Neural cell (in vitro differentiated cells): ENCODE data around the gene RGS6. TPM values are rescaled to one million over a fixed set of nuclear protein-coding genes. Genes with fewer than 3 reads are reported as not detected.

Experiments used
- H2AFZ ChIP-seq: fragments of 200-600, 300-800 bp; sonication (generic), shearing (Covaris generic); 2 replicates; pipeline ENCODE4 v1.6.0; 2014; ENCODE audit warnings: low read depth, mild to moderate bottlenecking, antibody characterized with exemption, low read length, moderate library complexity
- H3F3A ChIP-seq: fragments of 200-600 bp; shearing (Covaris generic); 2 replicates; pipeline ENCODE4 v1.6.1; 2016; ENCODE audit warnings: mild to moderate bottlenecking, moderate library complexity, mixed read lengths, antibody characterized with exemption, low read length; ENCODE audit not compliant: insufficient read depth, poor library complexity, severe bottlenecking
- H3K27ac ChIP-seq: fragments of 200-600, 300-800 bp; sonication (generic), shearing (Covaris generic); 2 replicates; pipeline ENCODE4 v1.5.1; 2014; ENCODE audit warnings: mild to moderate bottlenecking, low read length, moderate library complexity
- H3K27me3 ChIP-seq: fragments of 300-800, 200-600 bp; sonication (generic), shearing (Covaris generic); 2 replicates; pipeline ENCODE4 v1.6.0; 2014; ENCODE audit warnings: mild to moderate bottlenecking, low read depth, low read length, moderate library complexity; ENCODE audit not compliant: insufficient read depth
- H3K36me3 ChIP-seq: fragments of 300-800, 200-600 bp; sonication (generic), shearing (Covaris generic); 2 replicates; pipeline ENCODE4 v1.5.1; 2014; ENCODE audit warnings: mild to moderate bottlenecking, antibody characterized with exemption, low read length, moderate library complexity; ENCODE audit not compliant: insufficient read depth
- H3K4me2 ChIP-seq: fragments of 300-800, 200-600 bp; sonication (generic), shearing (Covaris generic); 2 replicates; pipeline ENCODE4 v1.6.0; 2014; ENCODE audit warnings: mild to moderate bottlenecking, low read length
- H3K4me3 ChIP-seq: fragments of 300-800, 200-600 bp; sonication (generic), shearing (Covaris generic); 2 replicates; pipeline ENCODE4 v1.5.1; 2014; ENCODE audit warnings: mild to moderate bottlenecking, low read length, moderate library complexity
- H3K79me2 ChIP-seq: fragments of 200-600 bp; shearing (Covaris generic); replicated peaks from 2 replicates; pipeline ENCODE4 v1.6.0; 2014; ENCODE audit warnings: mild to moderate bottlenecking, low read length, moderate library complexity; ENCODE audit not compliant: insufficient read depth
- H3K9ac ChIP-seq: fragments of 300-800, 200-600 bp; sonication (generic), shearing (Covaris generic); 2 replicates; pipeline ENCODE4 v1.6.1; 2016; ENCODE audit warnings: mild to moderate bottlenecking, low read length, mixed read lengths
- H3K9me2 ChIP-seq: fragments of 200-600 bp; shearing (Covaris generic); 2 replicates; pipeline ENCODE4 v1.6.1; 2016; ENCODE audit warnings: mild to moderate bottlenecking, low read length, mixed read lengths; ENCODE audit not compliant: insufficient read depth
- H3K9me3 ChIP-seq: fragments of 200-600, 300-800 bp; sonication (generic), shearing (Covaris generic); 2 replicates; pipeline ENCODE4 v1.6.1; 2016; ENCODE audit warnings: mild to moderate bottlenecking, mixed run types, low read length, moderate library complexity, mixed read lengths
- H4K20me1 ChIP-seq: fragments of 200-600 bp; shearing (Covaris generic); 2 replicates; pipeline ENCODE4 v1.6.1; 2016; ENCODE audit warnings: mild to moderate bottlenecking, mixed run types; ENCODE audit not compliant: insufficient read depth
- EP300 ChIP-seq: fragments of 450-650 bp; conservative IDR thresholded peaks from 2 replicates; pipeline ENCODE4 v1.6.1; 2014; ENCODE audit warnings: antibody characterized with exemption, mild to moderate bottlenecking, moderate library complexity; ENCODE audit not compliant: poor library complexity, severe bottlenecking
- EZH2 ChIP-seq: fragments of 200-600, 300-800 bp; shearing (Covaris generic), sonication (generic); IDR thresholded peaks from 2 replicates; pipeline ENCODE4 v1.6.1; 2014; ENCODE audit warnings: antibody characterized with exemption, low read length, borderline replicate concordance, mild to moderate bottlenecking; ENCODE audit not compliant: insufficient read depth, poor library complexity, severe bottlenecking
- MXI1 ChIP-seq: fragments of 450-650 bp; conservative IDR thresholded peaks from 2 replicates; pipeline ENCODE4 v1.6.1; 2014; ENCODE audit warnings: antibody characterized with exemption, mild to moderate bottlenecking; ENCODE audit not compliant: poor library complexity, severe bottlenecking
- POLR2AphosphoS5 ChIP-seq: IDR thresholded peaks from 2 replicates; pipeline ENCODE4 v1.6.1; 2012
- RAD21 ChIP-seq: fragments of 450-650 bp; conservative IDR thresholded peaks from 2 replicates; pipeline ENCODE4 v1.6.1; 2014; ENCODE audit warnings: antibody characterized with exemption, mild to moderate bottlenecking, moderate library complexity
- SMC3 ChIP-seq: fragments of 450-650 bp; conservative IDR thresholded peaks from 2 replicates; pipeline ENCODE4 v1.6.1; 2014; ENCODE audit warnings: antibody characterized with exemption, mild to moderate bottlenecking, moderate library complexity; ENCODE audit not compliant: poor library complexity
- TAF1 ChIP-seq: IDR thresholded peaks from 2 replicates; pipeline ENCODE4 v1.6.1; 2012; ENCODE audit warnings: low read depth
- polyA plus RNA-seq: library from polyadenylated mRNA; depleted of rRNA; stranded (reverse); fragments of >200 nt; gene quantifications from 2 replicates; pipeline ENCODE4 v1.2.3, GENCODE V29; 2014
- TF ChIP-seq, protein P1 (sequence below): fragments of 450-650 bp; IDR thresholded peaks from 2 replicates; pipeline ENCODE4 v1.5.1; 2014; ENCODE audit warnings: antibody characterized with exemption, mild to moderate bottlenecking, moderate library complexity; ENCODE audit not compliant: poor library complexity, severe bottlenecking
- TF ChIP-seq, protein P2 (sequence below): IDR thresholded peaks from 2 replicates; pipeline ENCODE4 v1.6.1; 2012; ENCODE audit warnings: borderline replicate concordance

The RGS6 gene
- polyA plus RNA-seq, 1 donor from 2014 or later = 7.3 TPM

DNA sequence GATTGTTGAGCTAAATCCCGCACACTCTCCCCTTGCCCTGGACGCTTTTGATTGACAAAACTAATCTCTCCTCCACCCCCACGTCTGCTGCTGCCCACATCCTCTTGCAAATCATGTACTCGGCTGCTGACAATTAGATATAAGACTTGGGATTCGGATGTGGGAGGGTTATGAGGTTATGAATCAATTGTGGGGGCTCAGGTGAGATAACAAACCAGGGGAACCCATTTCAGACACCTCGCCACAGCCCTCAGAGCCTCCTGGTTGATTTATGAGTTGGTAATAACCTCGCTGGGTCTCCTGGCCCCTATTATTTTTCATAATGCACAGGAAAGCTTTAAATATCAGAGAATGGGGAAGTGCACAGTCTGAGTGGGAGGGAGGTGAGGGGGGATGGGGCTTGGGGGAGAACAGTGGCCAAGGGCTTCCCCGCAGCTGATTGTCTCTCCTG, 511.8 kb downstream of the RGS6 start:
- H4K20me1 ChIP-seq = no peaks in the 10 kb centered on the region
- H3K36me3 ChIP-seq = no peaks in the 10 kb centered on the region
- H3K9me3 ChIP-seq = no peaks in the 10 kb centered on the region
- H3K9ac ChIP-seq = no peak overlapping the region
- no peak overlapping the region for H3K4me2 ChIP-seq
- H3K27me3 ChIP-seq = no peaks in the 10 kb centered on the region
- no peak overlapping the region for H3K27ac ChIP-seq
- no peak for TF ChIP-seq EZH2
- H3K79me2 ChIP-seq = no peaks in the 10 kb centered on the region
- H3F3A ChIP-seq = no peaks in the 10 kb centered on the region
- no peak overlapping the region for H3K4me3 ChIP-seq
- no peak overlapping the region for H2AFZ ChIP-seq
- H3K9me2 ChIP-seq = no peaks in the 10 kb centered on the region

DNA sequence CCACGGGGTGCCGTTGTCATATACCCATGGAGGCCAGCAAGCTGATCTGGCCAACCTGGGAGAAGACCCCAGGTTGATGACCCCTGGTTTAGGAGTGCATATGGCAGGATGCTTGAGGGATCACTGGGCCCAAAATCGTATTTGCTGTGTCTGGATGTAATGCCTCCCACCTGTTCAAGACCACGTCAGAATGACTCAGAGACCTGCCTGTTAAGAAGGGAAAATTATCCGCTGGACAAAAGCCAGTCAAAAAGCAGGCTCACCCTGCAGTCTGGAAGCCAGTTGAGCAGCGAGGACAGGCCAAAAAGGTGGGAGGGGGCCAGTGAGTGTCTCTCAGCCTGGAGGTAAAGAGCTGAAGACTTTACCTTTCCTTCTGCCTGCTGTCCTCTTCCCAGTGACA, 512.5 kb downstream of the RGS6 start:
- Histone ChIP-seq H3K4me3 (no peak overlapping the region), H2AFZ (no peak overlapping the region), H3K9me3 (no peaks in the 10 kb centered on the region), H3K9ac (no peak overlapping the region), H3K4me2 (no peak overlapping the region), H4K20me1 (no peaks in the 10 kb centered on the region), H3K27me3 (no peaks in the 10 kb centered on the region), H3F3A (no peaks in the 10 kb centered on the region), H3K27ac (no peak overlapping the region), H3K36me3 (no peaks in the 10 kb centered on the region), H3K9me2 (no peaks in the 10 kb centered on the region), H3K79me2 (no peaks in the 10 kb centered on the region)
- TF ChIP-seq TAF1 (no peak), SMC3 (no peak), RAD21 (no peak)

DNA sequence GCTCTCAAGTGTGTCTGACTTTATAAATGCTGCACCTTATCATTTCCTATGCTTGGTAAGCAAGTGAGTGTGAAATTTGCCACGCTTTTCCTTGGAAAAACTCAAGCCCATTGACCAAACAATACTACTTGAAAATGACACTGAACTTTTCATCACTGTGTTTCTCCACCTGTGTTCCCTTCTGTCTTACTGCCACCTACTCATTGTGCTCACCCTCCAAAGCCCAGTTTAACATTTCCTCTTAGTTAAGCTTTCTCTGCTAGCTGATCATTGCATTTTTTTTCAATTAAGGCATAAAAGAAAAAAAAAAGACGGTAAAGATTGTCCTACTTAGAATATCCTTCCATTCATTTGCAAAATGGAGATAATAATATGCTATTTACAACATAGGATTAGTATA, 516.0 kb downstream of the RGS6 start:
- Histone ChIP-seq H3K9me2 (no peaks in the 10 kb centered on the region), H3K27ac (no peak overlapping the region), H3K9me3 (no peaks in the 10 kb centered on the region), H3K27me3 (no peaks in the 10 kb centered on the region), H4K20me1 (no peaks in the 10 kb centered on the region), H3K79me2 (no peaks in the 10 kb centered on the region), H3K4me3 (no peak overlapping the region), H3K36me3 (no peaks in the 10 kb centered on the region), H2AFZ (no peak overlapping the region), H3F3A (peaks cover 14% of the 10 kb centered on the region), H3K9ac (no peak overlapping the region), H3K4me2 (no peak overlapping the region)
- TF ChIP-seq, protein P1, sequence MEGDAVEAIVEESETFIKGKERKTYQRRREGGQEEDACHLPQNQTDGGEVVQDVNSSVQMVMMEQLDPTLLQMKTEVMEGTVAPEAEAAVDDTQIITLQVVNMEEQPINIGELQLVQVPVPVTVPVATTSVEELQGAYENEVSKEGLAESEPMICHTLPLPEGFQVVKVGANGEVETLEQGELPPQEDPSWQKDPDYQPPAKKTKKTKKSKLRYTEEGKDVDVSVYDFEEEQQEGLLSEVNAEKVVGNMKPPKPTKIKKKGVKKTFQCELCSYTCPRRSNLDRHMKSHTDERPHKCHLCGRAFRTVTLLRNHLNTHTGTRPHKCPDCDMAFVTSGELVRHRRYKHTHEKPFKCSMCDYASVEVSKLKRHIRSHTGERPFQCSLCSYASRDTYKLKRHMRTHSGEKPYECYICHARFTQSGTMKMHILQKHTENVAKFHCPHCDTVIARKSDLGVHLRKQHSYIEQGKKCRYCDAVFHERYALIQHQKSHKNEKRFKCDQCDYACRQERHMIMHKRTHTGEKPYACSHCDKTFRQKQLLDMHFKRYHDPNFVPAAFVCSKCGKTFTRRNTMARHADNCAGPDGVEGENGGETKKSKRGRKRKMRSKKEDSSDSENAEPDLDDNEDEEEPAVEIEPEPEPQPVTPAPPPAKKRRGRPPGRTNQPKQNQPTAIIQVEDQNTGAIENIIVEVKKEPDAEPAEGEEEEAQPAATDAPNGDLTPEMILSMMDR = no peak
- TF ChIP-seq POLR2AphosphoS5 (no peak), RAD21 (no peak), SMC3 (no peak), EP300 (no peak), EZH2 (no peak), MXI1 (no peak), TAF1 (no peak)
- TF ChIP-seq, protein P2, sequence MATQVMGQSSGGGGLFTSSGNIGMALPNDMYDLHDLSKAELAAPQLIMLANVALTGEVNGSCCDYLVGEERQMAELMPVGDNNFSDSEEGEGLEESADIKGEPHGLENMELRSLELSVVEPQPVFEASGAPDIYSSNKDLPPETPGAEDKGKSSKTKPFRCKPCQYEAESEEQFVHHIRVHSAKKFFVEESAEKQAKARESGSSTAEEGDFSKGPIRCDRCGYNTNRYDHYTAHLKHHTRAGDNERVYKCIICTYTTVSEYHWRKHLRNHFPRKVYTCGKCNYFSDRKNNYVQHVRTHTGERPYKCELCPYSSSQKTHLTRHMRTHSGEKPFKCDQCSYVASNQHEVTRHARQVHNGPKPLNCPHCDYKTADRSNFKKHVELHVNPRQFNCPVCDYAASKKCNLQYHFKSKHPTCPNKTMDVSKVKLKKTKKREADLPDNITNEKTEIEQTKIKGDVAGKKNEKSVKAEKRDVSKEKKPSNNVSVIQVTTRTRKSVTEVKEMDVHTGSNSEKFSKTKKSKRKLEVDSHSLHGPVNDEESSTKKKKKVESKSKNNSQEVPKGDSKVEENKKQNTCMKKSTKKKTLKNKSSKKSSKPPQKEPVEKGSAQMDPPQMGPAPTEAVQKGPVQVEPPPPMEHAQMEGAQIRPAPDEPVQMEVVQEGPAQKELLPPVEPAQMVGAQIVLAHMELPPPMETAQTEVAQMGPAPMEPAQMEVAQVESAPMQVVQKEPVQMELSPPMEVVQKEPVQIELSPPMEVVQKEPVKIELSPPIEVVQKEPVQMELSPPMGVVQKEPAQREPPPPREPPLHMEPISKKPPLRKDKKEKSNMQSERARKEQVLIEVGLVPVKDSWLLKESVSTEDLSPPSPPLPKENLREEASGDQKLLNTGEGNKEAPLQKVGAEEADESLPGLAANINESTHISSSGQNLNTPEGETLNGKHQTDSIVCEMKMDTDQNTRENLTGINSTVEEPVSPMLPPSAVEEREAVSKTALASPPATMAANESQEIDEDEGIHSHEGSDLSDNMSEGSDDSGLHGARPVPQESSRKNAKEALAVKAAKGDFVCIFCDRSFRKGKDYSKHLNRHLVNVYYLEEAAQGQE = no peak
